Motor neuron (in vitro differentiated cells): ENCODE data around the gene PRKCB. TPM values are rescaled to one million over a fixed set of nuclear protein-coding genes. Genes with fewer than 3 reads are reported as not detected.

Experiments
- ATAC-seq, 8 experiments: fragments of 200-7000 bp; cut with Tn5 transposase; replicated peaks in 6 of 8; 2 replicates each; pipeline ENCODE4 v1.8.0; 2021; ENCODE audit warnings: mild to moderate bottlenecking in 8 of 8, moderate library complexity in 8 of 8
- H3K27ac ChIP-seq, 2 donors: fragments of 250-450 bp; sonication (Bioruptor Pico); 2 replicates each; pipeline ENCODE4 v1.9.0; 2021; ENCODE audit warnings: antibody characterized with exemption in 2 of 2, mild to moderate bottlenecking in 2 of 2, moderate library complexity in 1 of 2
- H3K4me1 ChIP-seq, 2 donors: fragments of 250-450 bp; sonication (Bioruptor Pico); replicated peaks in 1 of 2; 2 replicates each; pipeline ENCODE4 v1.6.1; 2021; ENCODE audit warnings: antibody characterized with exemption in 2 of 2, mild to moderate bottlenecking in 2 of 2, moderate library complexity in 1 of 2
- H3K4me3 ChIP-seq, 5 donors: fragments of 250-450 bp; sonication (Bioruptor Pico); 2 replicates each; pipeline ENCODE4 v1.9.0; 2021; ENCODE audit warnings: antibody characterized with exemption in 5 of 5, mild to moderate bottlenecking in 5 of 5, moderate library complexity in 4 of 5
- WGBS, 10 experiments: fragments of 450-650 bp; shearing (Covaris generic); methylation state at CpG; one replicate each; pipeline ENCODE4 v1.0.0; 2022; 5-methylcytosine and 5-hydroxymethylcytosine counted together
- in situ Hi-C, 9 experiments: fragments of 400-800 bp; cut with MboI; loops; one replicate each; pipeline ENCODE4 v1.15.0; 2021; ENCODE audit warnings: low sequenced_read_pairs in 9 of 9, low pct_unique_long_range_greater_than_20kb in 2 of 9; ENCODE audit not compliant: unreplicated experiment in 9 of 9
- total RNA-seq, 8 experiments: library from RNA; unstranded; fragments of 300-600 nt; gene quantifications; 2 replicates each; pipeline versions ENCODE4 v1.2.3 to v1.2.4, GENCODE V29; 2022

The PRKCB gene
- total RNA-seq, 8 experiments from 2014 or later, result 0.10 to 21.0 (median 4.8) TPM

- ATAC-seq, result no peak
Measured at GRCh38 chr16:24073321-24073720, 237.5 kb downstream of the PRKCB start.

GRCh38 chr16:24074574-24074973, 238.8 kb downstream of the PRKCB start:
- no peak overlapping the region for H3K27ac ChIP-seq
- no peak overlapping the region for H3K4me3 ChIP-seq
- no peak for ATAC-seq
- peaks cover 5 to 17% of the 10 kb centered on the region in 2 donors for H3K4me1 ChIP-seq
- in situ Hi-C loops, result loop anchor here in 1 of 9 experiments (25.0 kb wide), 1 partner anchor 438 kb away; no protein-coding TSS in a partner anchor
- WGBS, 10 experiments, result 6 to 100% (median 65%) methylated on average over 1 to 4 of the region's 5 CpGs; no CpG with 5 or more reads in 2 of the 10 experiments

More at GRCh38 chr16:24073321-24073720, 237.5 kb downstream of the PRKCB start:
- Histone ChIP-seq H3K4me1 (peaks cover 5 to 17% of the 10 kb centered on the region in 2 donors), H3K4me3 (no peak overlapping the region), H3K27ac (no peak overlapping the region)
- WGBS, 10 experiments, result 0 to 100% (median 75%) methylated on average over 1 to 8 of the region's 8 CpGs; no CpG with 5 or more reads in 2 of the 10 experiments
- in situ Hi-C loops, result loop anchor here in 1 of 9 experiments (25.0 kb wide), 1 partner anchor 439 kb away; no protein-coding TSS in a partner anchor

DNA sequence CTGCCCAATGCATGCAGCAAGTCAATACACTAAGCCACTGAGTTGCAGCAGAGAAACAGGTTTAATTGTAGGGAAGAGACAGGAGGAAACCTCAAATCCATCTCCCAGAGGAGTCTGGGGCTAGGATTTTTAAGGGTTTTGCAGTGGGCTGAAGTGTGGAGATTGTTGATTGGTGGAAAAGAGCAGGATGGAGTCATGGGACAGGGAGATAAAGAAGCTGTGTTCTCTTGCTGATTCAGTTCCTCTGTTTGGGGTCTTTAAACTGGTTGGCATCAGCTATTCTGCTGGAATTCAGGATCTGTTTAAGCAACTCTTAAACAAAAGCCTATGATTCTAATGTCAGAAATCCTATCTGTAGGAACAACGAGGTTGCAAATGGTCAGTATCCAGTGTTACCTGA, 239.5 kb downstream of the PRKCB start:
- no peak for ATAC-seq
- H3K27ac ChIP-seq, result no peak overlapping the region
- in situ Hi-C loops, result no loop called here
- WGBS, 10 experiments, result 0 to 86% (median 22%) methylated on average over 1 of the region's 1 CpG; no CpG with 5 or more reads in 4 of the 10 experiments
- H3K4me1 ChIP-seq, result peaks cover 5 to 17% of the 10 kb centered on the region in 2 donors
- H3K4me3 ChIP-seq, result no peak overlapping the region

DNA sequence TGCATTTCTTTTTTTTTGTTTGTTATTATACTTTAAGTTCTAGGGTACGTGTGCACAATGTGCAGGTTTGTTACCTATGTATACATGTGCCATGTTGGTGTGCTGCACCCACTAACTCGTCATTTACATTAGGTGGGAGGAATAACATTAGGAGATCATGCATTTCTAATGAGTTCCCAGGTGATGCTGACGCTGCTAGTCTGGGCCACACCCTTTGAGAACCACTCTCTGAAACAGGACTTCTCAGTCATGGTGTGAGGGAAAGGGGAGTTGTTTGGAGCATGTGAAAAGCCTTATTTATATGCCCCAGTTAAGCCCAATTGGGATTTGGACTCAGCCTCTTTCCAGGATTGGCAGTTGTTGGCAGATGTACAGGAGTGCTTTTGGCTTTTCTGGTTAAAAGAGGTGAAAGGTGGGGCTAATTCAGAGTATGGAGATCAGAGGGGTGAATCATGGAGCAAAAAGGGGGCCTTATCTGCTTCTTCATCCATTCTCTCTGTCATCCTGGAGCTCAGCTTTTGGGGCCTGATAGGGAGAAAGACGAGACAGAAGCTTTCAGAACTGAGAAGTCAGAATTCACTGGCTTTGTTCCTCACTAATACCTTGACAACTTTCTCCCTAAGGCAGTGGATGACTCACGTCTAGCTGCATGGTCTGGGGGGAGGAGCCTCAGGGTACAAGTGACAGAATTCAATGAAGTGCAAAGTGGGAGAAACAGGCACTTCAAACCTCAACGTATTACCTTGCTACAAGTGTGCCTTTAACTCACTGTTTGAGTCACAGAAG, 240.3 kb downstream of the PRKCB start:
- Histone ChIP-seq H3K4me1 (peaks cover 5 to 17% of the 10 kb centered on the region in 2 donors), H3K27ac (no peak overlapping the region), H3K4me3 (no peak overlapping the region)
- 0 to 49% (median 30%) methylated on average over 1 to 5 of the region's 6 CpGs for WGBS, 10 experiments
- in situ Hi-C loops, result no loop called here
- peak in 7 of 8 experiments; percentile 78 to 81 (median 80) for ATAC-seq

GRCh38 chr16:24077292-24077691, 241.5 kb downstream of the PRKCB start:
- H3K27ac ChIP-seq, result peak overlapping the region in 1 of 2 donors; percentile 6
- H3K4me3 ChIP-seq, result no peak overlapping the region
- in situ Hi-C loops, result no loop called here
- peaks cover 5 to 17% of the 10 kb centered on the region in 2 donors for H3K4me1 ChIP-seq
- 0 to 100% (median 13%) methylated on average over 1 of the region's 1 CpG; no CpG with 5 or more reads in 3 of the 10 experiments for WGBS, 10 experiments
- no peak for ATAC-seq

DNA sequence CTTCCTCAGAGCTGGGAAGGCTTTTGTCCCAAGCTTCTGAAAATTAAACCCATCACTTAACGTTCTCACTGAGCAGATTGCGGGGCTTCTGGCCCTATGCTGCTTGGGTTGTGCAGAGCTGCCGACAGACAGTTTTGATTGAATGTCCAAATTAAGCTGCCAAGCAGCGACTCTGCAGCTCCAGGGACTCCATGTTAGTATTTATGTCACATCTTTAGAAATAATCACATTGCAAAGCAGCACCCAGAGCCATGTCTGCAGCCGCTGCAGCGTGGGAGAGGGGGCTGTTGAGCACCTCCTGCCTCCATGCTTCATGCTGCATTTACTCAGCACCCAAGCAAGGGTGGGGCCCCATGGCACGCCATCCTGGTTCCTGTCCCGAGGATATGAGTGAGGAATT, 242.2 kb downstream of the PRKCB start:
- in situ Hi-C loops, result no loop called here
- Histone ChIP-seq H3K27ac (peak overlapping the region in 1 of 2 donors; percentile 20), H3K4me3 (no peak overlapping the region), H3K4me1 (peaks cover 5 to 17% of the 10 kb centered on the region in 2 donors)
- WGBS, 10 experiments, result 0 to 71% (median 37%) methylated on average over 1 to 4 of the region's 8 CpGs; no CpG with 5 or more reads in 2 of the 10 experiments
- peak in 5 of 8 experiments; percentile 73 to 87 (median 86) for ATAC-seq

DNA sequence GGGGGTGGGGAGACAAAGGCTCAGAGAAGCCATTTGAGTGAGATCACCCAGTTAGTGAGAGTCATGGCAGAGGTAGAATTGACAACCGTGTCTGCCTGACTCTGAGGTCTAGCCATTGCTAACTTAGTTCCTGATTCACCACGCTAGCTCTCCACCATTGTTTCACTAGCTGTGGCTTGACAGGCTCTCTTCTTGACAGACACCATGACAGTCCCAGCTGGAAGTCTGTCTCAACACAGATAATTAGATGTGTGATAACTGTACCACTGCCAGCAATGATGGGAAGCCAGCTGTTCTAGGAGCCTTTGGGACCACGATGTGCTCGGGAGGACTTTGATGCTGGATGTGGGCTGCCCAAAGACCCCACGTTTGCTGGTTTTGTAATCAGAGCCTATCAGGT, 249.9 kb downstream of the PRKCB start:
- in situ Hi-C loops, result no loop called here
- no peak for ATAC-seq
- Histone ChIP-seq H3K4me1 (peaks cover 0 to 9% of the 10 kb centered on the region in 2 donors), H3K4me3 (no peak overlapping the region), H3K27ac (no peak overlapping the region)
- WGBS, 10 experiments, result 0 to 84% (median 30%) methylated on average over 1 to 5 of the region's 5 CpGs; no CpG with 5 or more reads in 2 of the 10 experiments

- 0 to 40% (median 26%) methylated on average over 1 to 4 of the region's 10 CpGs; no CpG with 5 or more reads in 3 of the 10 experiments for WGBS, 10 experiments
- ATAC-seq, result peak in 3 of 8 experiments; percentile 25 to 92 (median 29)
- Histone ChIP-seq H3K4me1 (peaks cover 0 to 9% of the 10 kb centered on the region in 2 donors), H3K27ac (no peak overlapping the region), H3K4me3 (no peak overlapping the region)
- in situ Hi-C loops, result no loop called here
Measured at GRCh38 chr16:24087891-24088410, 252.2 kb downstream of the PRKCB start.

DNA sequence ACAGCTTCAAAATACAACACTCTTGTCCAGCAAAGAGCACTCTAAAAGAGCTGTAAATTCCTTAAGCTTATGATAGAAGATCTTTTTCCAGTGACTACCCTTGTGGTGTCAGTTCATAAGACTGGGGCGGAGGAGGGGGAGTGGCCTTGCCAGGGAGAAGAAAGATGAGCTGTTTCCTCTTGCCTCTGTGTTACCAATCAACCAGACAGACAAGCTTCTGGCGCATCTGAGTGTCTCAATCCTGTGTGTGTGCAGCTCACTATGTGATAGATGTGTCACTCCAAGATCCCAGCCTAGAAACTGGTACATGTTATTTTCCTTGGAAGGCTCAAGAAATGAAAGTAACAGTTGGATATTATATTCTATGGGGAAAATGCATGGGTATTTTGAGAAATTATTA, 253.0 kb downstream of the PRKCB start:
- no peak overlapping the region for H3K27ac ChIP-seq
- peak in 3 of 8 experiments; percentile 39 to 49 (median 48) for ATAC-seq
- H3K4me1 ChIP-seq, result peaks cover 0 to 9% of the 10 kb centered on the region in 2 donors
- WGBS, 10 experiments, result 0 to 57% (median 29%) methylated on average over 1 of the region's 2 CpGs; no CpG with 5 or more reads in 7 of the 10 experiments
- no peak overlapping the region for H3K4me3 ChIP-seq
- in situ Hi-C loops, result no loop called here

GRCh38 chr16:24091125-24091524, 255.3 kb downstream of the PRKCB start:
- Histone ChIP-seq H3K4me3 (no peak overlapping the region), H3K27ac (no peak overlapping the region)
- 0 to 83% (median 64%) methylated on average over 1 of the region's 1 CpG; no CpG with 5 or more reads in 1 of the 10 experiments for WGBS, 10 experiments

DNA sequence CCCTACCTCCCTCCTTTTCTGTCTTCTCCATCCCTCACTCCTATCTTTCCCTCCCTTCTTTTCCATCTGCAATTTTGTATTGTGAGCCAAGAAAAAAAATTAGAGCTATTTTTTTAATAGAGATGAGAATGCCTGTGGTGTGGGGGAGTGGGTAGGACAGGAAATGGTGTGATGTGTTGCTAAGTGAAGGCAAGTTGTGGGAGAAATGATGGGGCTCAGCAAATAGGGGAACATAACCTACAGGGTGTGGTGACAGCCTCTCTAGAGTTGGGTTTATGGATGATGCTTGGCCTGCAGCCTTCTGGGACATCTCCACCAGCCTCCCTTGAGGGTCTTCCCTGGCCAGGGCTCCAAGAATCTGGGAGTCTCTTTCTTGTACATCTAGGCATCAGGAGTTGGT, 257.3 kb downstream of the PRKCB start:
- Histone ChIP-seq H3K4me1 (peaks cover 0 to 4% of the 10 kb centered on the region in 2 donors), H3K27ac (no peak overlapping the region), H3K4me3 (no peak overlapping the region)
- in situ Hi-C loops, result no loop called here
- ATAC-seq, result no peak

More at GRCh38 chr16:24091125-24091524, 255.3 kb downstream of the PRKCB start:
- in situ Hi-C loops, result no loop called here
- ATAC-seq, result no peak
- H3K4me1 ChIP-seq, result peaks cover 0 to 9% of the 10 kb centered on the region in 2 donors

DNA sequence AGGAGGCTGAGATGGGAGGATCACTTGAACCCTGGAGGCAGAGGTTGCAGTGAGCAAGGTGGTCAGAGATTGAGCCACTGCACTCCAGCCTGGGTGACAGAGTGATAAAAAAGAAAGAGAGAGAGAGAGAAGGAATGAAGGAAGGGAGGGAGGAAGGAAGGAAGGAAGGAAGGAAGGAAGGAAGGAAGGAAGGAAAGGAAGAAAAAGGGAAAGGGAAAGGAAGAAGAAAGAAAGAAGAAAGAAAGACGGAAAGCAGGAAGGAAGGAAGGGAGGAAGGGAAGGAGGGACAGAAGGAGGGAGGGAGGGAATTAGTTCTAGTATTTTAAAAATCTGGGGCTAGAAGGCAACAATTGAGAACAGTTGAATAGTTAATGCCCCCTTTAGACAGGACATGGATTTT, 258.9 kb downstream of the PRKCB start:
- Histone ChIP-seq H3K4me1 (no peaks in the 10 kb centered on the region), H3K27ac (no peak overlapping the region), H3K4me3 (no peak overlapping the region)
- 100% methylated on average over 1 of the region's 1 CpG; no CpG with 5 or more reads in 8 of the 10 experiments for WGBS, 10 experiments
- no peak for ATAC-seq
- in situ Hi-C loops, result no loop called here

GRCh38 chr16:24098896-24099295, 263.1 kb downstream of the PRKCB start:
- peak in 1 of 8 experiments; percentile 37 for ATAC-seq
- Histone ChIP-seq H3K4me1 (no peaks in the 10 kb centered on the region), H3K27ac (no peak overlapping the region), H3K4me3 (no peak overlapping the region)
- in situ Hi-C loops, result no loop called here
- 0 to 20% (median 11%) methylated on average over 1 to 2 of the region's 2 CpGs; no CpG with 5 or more reads in 3 of the 10 experiments for WGBS, 10 experiments
